ENCODE results near the gene WDFY3. TPM values are rescaled to one million over a fixed set of nuclear protein-coding genes. Genes with fewer than 3 reads are reported as not detected.
A peak's percentile ranks its signal among the peaks of the same experiment; 100 is the strongest.
"Not testable (repeated sequence)": the region's sequence is repeated elsewhere in the genome, so short reads cannot be mapped to it uniquely, and the experiment has no call there.

Gene WDFY3
- total RNA-seq, 4 donors from 2014 or later = 77.9 to 149 (median 98.3) TPM

GRCh38 chr4:84826681-84827080, 139.8 kb downstream of the WDFY3 start:
- no peak for TF ChIP-seq CTCF (IDR thresholded peaks at IDR 0.05)
- no peak for ATAC-seq (ENCODE audit: low FRiP score)
- DNase-seq (ENCODE audit: low spot score) = no peak

GRCh38 chr4:84825701-84826341, 140.7 kb downstream of the WDFY3 start:
- ATAC-seq (ENCODE audit: low FRiP score) = no peak

GRCh38 chr4:84821064-84821463, 145.4 kb downstream of the WDFY3 start:
- TF ChIP-seq CTCF (IDR thresholded peaks at IDR 0.05) = no peak
- ATAC-seq (ENCODE audit: low FRiP score) (no peak), DNase-seq (ENCODE audit: low spot score) (no peak)

More at GRCh38 chr4:84825701-84826341, 140.7 kb downstream of the WDFY3 start:
- no peak for TF ChIP-seq CTCF (IDR thresholded peaks at IDR 0.05)
- DNase-seq (ENCODE audit: low spot score) = no peak

- peak; percentile 73 for ATAC-seq (ENCODE audit: low FRiP score)
Observed at GRCh38 chr4:84814094-84814750, 152.3 kb downstream of the WDFY3 start.

GRCh38 chr4:84809946-84810345, 156.5 kb downstream of the WDFY3 start:
- DNase-seq (ENCODE audit: low spot score) (no peak), ATAC-seq (ENCODE audit: low FRiP score) (no peak)
- no peak for TF ChIP-seq CTCF (IDR thresholded peaks at IDR 0.05)

More at GRCh38 chr4:84814094-84814750, 152.3 kb downstream of the WDFY3 start:
- TF ChIP-seq CTCF (IDR thresholded peaks at IDR 0.05) = no peak
- DNase-seq (ENCODE audit: low spot score) = peak; percentile 29

- ATAC-seq (ENCODE audit: low FRiP score) = no peak
- TF ChIP-seq CTCF (IDR thresholded peaks at IDR 0.05) = no peak
- no peak for DNase-seq (ENCODE audit: low spot score)
Observed at GRCh38 chr4:84808332-84808731, 158.2 kb downstream of the WDFY3 start.

GRCh38 chr4:84806541-84806940, 159.9 kb downstream of the WDFY3 start:
- not testable (repeated sequence) for ATAC-seq (ENCODE audit: low FRiP score); DNase-seq (ENCODE audit: low spot score)

All from omental fat pad (tissue), 4 donors.